DMS153 (cell line): ENCODE data around the gene OPTC.

Experiments used
- DNase-seq: peaks from one replicate; lab custom pipeline; 2025; lab: John Stamatoyannopoulos, UW

Gene OPTC

GRCh38 chr1:203536575-203536974 is 42.6 kb downstream of the OPTC start:
- DNase-seq = no peak

- DNase-seq = no peak
Measured at GRCh38 chr1:203536980-203537455, 43.1 kb downstream of the OPTC start.

- peak; percentile 80 for DNase-seq
Measured at GRCh38 chr1:203537806-203538464, 44.0 kb downstream of the OPTC start.

GRCh38 chr1:203538726-203539125 is 44.8 kb downstream of the OPTC start:
- DNase-seq = no peak

- no peak for DNase-seq
Measured at GRCh38 chr1:203539831-203540546, 46.0 kb downstream of the OPTC start.

- no peak for DNase-seq
Measured at GRCh38 chr1:203544485-203544884, 50.5 kb downstream of the OPTC start.

- DNase-seq = no peak
Measured at GRCh38 chr1:203544978-203545816, 51.2 kb downstream of the OPTC start.

- no peak for DNase-seq
Measured at GRCh38 chr1:203546274-203546673, 52.3 kb downstream of the OPTC start.

- DNase-seq = no peak
Measured at GRCh38 chr1:203547147-203547546, 53.2 kb downstream of the OPTC start.

GRCh38 chr1:203547771-203548421 is 53.9 kb downstream of the OPTC start:
- no peak for DNase-seq

GRCh38 chr1:203548892-203549291 is 54.9 kb downstream of the OPTC start:
- DNase-seq = no peak

- peak; percentile 86 for DNase-seq
Measured at GRCh38 chr1:203549309-203549708, 55.4 kb downstream of the OPTC start.

GRCh38 chr1:203550846-203551245 is 56.9 kb downstream of the OPTC start:
- no peak for DNase-seq

GRCh38 chr1:203551550-203551949 is 57.6 kb downstream of the OPTC start:
- DNase-seq = no peak

- no peak for DNase-seq
Measured at GRCh38 chr1:203553496-203553895, 59.5 kb downstream of the OPTC start.

GRCh38 chr1:203554071-203554470 is 60.1 kb downstream of the OPTC start:
- DNase-seq = no peak

- DNase-seq = no peak
Measured at GRCh38 chr1:203555076-203555475, 61.1 kb downstream of the OPTC start.

- no peak for DNase-seq
Measured at GRCh38 chr1:203555511-203556046, 61.6 kb downstream of the OPTC start.

- DNase-seq = no peak
Measured at GRCh38 chr1:203556047-203556851, 62.3 kb downstream of the OPTC start.

GRCh38 chr1:203557390-203557789 is 63.4 kb downstream of the OPTC start:
- no peak for DNase-seq
